DMS 273 treated with DMSO at 0.1 percent for 48 hours (cell line): ENCODE data around the gene FAU.

Experiments used
- DNase-seq: peaks from one replicate; lab custom pipeline; 2025; lab: John Stamatoyannopoulos, UW

Gene FAU

DNA sequence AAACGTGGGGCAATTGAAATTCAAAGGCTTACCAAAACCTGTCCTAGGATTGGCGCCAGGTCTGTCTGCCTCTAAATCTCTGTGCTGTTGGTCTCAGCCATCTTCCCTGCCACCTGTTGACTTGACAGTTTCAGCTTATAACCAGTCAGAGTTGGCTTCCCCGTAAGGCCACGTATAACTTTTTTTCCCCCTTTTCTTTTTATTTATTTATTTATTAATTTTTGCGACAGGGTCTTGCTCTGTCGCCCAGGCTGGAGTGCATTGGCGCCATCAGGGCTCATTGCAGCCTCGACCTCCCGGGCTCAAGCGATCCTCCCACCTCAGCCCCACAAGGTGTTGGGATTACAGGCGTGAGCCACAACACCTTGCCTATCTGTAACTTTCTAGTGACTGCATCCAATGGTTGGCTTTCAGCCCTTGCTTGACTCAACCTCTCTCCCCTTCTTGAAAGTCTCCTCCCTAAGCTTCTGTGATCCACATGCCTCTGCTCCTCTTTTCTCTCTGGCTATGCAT, 13.8 kb upstream of the FAU start:
- DNase-seq, result no peak

DNA sequence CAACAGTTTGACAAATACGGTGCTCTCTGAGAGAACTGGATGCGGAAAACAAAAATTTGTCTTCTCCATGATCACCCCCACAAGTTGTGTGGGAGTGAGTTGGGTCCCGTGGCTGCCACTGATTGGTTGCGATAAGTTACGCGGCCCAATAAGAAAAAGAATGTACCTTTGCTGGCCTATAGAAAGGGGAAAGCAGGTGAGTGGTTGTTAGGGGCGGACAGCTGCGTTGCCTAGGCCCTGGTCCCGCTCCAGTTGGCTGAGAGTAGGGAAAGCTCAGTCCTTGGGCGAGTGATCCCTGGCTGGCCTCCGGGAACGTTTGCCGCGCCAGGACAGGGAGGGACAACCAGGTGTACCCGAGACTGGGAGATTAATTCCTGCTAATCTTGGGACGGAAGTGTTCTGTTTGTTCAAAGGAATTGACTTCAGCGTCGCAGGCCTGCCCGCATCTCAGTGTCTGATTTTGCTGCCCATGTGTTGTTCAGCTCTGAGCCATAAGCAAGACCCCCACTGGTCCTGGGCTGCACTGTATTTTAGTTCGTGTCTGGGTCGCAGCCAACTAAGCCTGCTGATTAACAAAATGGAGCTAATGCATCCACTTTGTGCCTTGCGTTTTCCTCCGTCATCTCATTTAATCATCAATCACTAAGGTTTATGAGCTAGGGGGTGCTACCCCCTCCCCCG, 13.2 kb upstream of the FAU start:
- DNase-seq, result peak; percentile 92

DNA sequence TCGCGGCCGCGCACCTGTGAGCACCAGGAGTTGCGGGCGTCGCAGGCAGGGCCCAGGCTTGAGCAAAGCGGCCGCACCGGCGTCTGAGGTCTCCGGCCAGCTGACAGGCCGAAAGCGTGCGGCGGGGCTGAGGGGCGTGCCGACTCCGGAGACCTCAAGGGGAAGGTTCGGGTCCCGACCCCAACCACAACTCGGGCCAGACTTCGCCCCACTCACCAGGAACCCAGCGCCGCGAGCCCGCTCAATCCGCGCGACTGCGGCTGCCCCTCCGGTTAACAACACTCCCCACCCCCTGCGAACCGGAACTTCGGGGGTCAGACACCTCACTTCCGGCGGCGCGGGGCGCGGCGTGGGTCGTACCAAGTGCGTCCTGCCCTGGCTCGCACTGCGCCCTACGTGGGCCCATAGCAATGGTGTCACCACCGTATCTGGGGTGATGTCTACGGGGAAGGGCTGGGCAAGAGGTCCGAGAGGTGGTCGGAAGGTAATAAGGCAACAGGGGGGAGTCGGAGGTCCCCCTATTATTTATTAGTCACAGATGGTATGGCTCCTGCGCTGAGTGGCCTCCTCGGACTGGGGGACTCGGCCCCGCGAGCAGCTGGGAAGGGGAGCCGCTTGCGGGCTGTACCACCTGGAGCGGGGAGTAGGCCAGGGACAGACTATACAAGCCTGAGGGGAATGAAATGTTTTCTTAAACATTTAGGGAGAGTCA, 12.5 kb upstream of the FAU start, which contains the start of gene SYVN1:
TSS of gene SYVN1 (minus strand) at position 280 of the 712 bp plus-strand sequence. CDS start 918 bp downstream, outside the sequence.
- peak; percentile 63 for DNase-seq

DNA sequence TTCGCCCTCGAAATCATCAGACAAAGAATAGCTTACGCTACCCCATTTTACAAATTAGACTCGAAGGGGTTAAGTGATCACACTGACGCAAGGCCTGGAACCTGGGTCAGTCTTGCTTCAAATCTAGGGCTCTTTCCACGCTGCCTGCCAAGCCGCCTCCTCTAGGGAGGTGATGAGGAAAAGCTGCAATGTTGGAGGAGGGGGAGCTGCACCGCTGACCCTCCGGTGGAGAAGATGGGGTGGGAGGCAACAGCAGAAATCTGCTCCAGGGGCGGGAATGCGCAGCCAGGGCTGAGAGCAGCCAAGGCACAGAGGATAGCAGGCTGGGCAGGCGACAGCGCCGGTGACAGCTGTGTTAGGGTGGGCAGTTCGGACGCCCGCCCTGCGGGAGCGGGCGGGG, 11.8 kb upstream of the FAU start:
- DNase-seq, result no peak

DNA sequence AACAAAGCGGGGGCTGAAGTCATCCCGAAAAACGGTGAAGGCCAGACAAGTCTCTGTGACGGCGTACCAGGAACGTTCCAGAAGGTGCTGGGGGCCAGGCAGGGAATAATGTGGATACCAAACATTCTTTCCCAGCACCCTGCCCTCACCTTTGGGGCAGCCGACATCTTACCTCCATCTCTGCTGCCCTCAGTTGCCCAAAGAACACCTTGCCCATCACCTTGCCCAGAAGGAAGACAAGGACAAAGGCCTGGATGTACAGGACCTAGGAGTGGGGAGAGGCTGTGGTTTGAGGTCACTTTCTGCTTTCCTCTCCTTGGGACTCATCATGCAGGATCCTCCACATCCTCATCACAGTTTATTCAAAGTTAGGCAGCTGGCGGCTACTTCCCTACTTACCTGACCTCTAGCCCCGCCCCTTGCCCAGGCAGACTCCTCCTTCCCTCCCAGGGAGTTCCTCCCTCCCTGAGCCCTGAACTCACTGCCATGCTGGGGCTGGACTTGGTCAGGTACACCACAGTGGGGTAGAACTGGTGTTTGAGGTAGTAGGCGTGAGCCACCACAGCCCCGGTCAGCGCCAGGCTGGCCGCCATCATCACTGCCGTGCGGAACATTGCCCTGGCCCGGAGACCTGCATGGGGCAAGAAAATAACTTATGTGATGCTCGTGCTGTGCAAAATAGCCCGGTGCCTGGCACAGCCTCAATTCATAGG, 11.2 kb upstream of the FAU start:
- DNase-seq, result no peak

DNA sequence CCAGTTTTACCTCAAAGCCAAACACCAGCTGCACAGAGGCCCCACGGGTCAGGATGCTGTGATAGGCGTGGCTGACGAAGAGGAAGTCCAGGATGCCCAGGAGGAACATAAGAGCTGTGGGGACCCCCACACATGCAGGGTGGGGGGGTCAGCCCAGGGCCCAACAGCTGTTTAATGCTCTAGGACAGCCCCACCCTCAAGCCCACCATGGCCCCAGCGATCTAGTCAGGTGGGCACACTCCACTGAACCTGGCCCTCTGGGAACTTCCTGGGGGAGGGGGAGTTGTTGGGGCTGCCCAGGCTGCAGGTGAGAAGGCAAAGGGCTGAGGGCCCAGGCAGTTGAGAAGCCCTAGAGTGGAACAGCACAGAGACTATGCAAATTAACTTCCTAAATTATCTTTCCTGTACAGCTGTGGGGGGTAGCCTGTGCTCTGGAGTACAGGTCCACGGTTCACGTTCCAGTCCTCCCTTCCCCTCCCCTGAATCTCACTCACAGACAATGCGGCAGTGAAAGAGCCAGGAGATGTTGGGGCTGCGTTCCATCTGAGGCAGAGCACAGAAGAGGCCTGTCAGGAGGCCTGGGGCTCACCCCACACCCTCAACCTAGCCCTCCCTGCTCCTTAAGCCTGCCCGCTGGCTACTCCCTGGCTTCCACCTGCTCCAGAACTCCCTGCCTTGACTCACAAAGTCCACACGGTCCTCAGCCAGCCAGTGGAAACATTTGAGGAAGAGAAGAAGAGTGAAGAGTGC, 10.5 kb upstream of the FAU start:
- DNase-seq, result no peak

DNA sequence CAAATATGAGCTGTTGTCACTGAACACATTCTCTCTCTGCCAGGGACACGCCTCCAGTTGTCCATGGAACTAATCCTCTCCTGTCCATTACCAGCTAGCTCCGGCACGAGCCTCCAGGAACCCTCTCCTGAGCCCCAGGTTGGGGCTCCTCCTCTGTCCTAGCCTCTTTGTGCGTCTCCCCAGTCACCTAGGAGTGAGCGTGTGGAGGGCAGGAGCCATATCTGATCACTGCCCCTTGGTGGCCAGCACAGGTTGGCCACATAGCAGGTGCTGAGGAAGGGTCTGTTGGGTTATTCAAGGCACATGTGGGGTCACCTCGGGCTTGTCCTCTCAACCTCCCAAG, 9.9 kb upstream of the FAU start:
- no peak for DNase-seq

DNA sequence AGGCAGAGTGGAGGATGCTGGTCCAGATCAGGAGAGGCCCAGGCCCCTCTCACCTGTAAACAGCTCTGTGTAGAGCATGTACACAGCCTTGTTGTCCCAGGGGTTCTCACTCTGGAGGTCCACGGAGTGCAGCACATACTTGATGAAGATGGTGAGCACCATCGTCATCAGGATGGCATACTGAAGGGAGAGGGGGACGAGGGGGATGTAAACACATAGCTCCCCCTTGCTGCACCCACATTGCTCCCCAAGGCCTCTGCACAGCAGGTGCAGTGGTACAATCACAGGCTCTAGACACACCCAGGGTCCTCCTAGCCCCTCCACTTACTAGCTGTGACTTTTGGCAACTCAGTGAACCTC, 9.5 kb upstream of the FAU start:
- no peak for DNase-seq

DNA sequence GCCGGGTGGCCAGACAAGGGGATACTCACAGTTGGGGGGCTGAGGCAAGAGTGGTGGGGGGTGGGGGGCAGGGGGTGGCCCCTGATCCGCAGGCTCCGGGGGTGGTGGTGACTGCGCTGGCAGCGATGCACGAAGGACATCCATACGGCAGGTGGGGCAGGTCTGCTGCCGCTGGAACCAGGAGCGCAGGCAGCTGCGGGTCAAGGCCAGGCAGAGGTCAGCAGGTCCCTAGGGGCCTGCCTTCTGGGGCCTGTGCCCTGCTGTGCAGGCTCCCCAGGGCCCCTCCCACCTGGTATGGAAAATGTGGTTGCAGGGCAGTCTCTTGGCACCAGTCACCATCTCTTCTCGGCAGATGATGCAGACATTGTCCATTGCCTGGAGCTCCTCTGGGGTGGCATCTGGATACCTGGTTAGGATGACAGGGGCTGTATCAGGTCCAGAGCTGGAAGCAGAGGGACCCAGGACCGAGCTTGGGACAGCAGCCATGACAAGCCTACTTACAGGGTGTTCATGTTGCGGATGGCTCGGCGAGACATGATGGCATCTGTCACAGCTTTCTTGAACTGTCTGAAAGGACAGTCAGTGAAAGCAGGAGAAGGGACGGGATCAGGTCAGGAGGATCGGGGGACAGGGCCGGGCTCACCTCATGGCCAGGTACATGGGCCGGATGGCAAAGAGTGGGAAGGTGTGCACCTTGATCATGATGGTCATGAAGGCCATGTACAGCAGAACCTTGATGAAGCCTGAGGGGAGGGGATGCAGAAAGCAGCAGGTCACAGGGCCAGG, 8.9 kb upstream of the FAU start:
- no peak for DNase-seq

DNA sequence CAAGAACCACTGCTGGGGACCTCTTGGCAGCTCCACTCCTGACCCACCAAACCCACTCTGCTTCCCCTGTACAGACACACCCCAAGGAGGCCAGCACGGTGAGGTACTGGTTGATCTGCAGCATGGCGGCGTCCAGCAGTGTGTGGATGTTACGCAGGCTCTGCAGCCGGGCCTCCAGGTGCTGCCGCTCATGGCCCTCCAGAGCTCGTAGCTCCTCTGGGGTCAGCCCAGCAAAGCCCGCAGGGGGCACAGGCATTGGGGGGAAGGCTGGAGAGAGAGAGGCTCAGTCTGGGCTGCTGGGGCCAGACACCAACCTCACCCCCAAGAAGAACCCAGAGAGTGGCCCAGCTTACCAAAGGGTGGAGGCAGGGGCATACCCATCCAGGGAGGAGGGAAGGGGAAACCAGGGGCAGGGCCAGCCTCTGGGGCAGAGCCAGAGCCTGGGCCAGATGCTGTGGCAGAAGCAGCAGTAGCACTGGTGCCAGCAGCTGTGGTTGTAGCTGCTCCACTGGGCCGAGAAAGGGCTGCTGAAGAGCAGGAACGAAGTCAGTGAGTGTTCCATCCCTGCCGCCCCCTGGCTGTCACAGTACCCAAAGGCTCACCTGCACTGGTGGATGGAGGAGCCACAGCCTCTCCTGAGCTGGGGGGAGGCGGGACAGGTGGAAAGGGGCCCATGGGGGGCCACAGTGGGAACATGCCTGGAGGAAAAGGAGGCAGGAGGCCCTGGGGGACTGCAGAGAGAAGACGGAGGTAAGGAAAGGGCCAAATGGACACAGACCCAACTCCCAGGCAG, 7.9 kb upstream of the FAU start:
- DNase-seq, result no peak

DNA sequence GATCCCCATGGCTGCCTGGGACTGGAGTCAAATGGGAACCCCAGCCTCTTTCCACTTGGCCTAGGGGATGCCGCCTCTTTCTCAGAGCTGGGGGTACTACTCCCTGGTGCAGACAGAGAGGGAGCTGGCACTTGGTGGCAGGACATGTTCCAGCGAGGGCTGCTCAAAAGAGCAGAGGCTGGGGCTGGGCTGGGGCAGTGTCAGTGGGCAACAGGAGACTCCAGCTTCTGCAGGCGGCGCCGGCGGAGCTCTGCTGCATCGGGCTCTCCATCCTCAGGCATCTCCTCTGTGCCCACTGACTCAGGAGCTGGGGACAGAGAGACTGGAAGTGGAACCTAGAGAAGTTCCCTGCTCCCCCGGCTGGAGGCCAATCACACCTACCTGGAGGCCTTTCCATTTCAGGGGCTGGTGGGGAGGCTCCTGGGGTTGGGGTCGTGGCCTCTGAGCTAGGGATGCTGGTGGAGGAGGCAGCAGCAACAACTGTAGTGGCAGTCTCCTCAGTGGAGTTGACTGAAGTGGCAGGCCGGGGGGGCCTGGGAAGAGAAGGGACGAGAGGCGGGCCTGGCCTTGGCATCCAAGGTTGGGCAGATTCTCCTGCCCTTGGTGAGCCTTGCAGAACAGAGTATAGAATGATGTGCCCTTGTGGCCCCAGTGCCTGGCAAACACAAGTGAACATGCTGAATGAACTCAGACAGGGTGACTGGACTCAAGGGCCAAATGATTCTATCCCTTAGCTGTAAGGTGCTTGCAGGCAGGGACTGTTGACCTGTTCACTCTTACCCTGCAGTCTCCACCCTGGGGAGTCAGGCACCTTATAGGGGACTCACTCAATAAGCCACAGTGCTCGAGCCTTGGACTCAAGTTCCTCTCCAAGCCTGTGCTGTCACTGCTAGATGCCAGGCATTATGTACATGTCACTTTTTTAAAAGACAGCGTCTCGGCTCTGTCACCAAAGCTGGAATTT, 6.5 kb upstream of the FAU start:
- DNase-seq, result no peak

DNA sequence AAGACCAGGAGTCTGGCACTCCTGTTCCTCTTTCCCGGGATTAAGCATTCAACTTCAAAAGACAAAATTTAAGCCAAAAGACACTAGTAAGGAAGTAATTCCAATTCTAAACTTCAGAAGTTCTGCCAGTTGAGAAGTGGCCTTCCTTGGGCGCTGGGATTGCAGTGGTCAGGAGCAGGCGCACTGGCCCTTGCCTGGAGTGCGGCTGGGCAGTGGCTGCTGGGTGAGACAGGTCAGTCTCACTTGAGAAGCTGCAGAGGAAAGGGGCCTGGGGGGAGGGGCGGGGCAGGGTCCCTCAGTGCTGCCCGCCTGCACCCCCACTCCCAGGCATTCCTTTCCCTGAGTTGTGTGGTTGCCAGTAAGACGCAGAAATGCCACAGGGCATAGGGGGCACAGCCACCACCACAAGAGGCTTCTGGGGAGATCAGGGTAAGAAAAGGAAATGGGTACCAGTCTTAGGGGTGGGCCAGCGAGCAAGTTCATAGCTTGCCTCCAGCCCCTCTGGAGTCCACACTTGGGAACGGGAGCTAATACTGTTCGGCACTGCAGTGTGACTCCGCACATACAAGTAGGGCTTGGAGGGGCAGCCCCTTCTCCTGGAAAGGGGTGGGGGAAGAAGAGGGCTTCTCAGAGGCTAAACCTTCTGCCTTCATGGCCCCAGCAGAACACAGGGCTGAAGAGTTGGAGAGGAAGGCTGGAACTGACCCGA, 5.7 kb upstream of the FAU start:
- no peak for DNase-seq

DNA sequence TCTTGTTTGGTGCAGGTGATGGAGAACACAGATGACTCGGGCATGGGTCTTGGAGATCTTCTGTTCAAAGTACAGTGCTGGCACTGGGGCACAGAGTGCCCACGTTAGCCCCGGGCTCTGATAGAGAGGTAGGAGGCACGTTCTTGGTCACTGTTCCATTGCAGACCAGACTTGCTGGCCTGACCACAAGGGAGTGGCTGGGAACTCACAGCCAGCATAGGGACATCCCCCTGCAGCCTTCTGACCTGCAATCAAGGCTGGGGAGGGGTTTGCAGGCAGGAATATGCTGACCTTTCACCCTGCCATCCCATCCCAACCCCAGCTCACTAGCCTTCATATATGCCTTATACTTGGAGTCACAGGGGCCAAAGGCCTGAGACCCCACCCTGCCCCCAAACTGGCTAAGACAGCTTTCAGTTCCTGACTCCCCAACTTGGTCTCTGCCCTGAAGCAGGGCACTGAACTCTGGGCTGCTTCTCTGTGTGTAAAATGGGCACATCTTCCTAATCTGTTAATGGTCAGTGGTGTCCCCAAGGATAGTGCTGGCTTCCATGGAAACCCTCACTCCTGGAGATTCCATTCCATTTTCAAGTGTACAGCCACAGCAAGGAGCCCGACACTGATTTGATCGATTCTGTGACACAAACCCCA, 4.8 kb upstream of the FAU start:
- no peak for DNase-seq

DNA sequence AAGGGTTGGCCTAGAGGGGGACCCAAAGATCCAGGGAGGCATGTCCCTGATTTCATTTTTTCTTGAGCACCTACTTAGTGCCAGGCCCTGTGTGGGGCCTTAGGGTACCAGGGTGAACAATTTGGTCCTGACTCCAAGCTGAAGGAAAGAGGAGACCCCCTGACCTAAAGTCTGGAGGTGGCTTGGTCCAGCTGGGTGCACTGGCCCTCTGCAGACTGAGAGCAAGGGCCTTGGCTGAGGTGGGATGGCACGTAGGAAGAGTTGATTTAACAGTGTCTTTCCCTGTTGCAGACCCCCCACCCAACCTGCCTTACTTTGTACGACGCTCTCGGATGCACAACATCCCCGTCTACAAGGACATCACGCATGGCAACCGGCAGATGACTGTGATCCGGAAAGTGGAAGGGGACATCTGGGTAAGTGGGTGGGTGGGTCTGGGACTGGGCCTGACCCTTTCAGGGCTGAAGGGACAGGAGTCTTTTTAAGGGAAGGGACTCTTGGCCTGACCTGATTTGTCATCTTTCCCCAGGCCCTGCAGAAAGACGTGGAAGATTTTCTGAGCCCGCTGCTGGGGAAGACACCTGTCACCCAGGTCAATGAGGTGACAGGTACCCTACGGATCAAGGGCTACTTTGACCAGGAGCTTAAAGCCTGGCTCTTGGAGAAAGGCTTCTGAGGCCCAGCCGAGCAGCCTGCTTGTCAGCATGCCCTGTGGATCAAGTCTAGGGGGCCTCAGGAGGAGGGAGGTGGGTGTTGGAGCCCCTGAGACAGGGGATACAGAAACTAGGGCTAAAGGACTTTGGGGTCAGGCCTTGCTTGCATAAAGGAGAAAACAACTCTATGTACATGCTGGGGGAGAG, 3.5 kb upstream of the FAU start:
- DNase-seq, result no peak

DNA sequence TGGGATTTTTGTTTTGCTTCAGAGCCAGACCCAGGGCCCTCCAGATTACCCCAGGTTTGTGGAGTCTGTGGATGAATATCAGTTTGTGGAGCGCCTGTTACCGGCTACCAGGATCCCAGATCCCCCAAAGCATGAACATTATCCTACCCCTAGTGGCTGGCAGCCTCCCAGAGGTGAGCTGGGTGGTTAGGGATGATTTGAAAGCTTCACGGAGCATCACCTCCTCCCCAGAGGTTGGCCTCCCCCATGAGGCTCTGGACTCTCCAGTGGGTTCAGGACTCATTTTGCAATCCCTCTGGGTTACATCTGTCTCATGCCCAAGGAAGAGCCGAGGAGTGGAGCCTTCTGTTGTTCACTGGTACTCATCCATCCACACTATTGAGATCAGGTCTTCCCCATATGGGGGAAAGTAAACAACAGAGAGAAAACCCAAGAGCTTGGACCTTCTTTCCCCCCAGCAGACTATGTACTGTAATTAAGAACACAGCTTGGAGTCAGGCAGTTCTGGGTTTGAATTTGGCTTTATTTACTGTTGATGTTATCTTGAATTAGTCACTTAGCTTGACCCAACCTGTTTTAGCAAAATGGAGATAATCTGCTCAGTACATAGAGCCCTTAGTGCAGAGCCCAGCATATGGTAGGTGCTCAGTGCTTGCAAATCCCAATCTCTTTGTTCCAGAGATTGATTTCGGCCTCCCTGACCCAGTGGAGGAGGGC, 2.7 kb upstream of the FAU start:
- DNase-seq, result no peak

DNA sequence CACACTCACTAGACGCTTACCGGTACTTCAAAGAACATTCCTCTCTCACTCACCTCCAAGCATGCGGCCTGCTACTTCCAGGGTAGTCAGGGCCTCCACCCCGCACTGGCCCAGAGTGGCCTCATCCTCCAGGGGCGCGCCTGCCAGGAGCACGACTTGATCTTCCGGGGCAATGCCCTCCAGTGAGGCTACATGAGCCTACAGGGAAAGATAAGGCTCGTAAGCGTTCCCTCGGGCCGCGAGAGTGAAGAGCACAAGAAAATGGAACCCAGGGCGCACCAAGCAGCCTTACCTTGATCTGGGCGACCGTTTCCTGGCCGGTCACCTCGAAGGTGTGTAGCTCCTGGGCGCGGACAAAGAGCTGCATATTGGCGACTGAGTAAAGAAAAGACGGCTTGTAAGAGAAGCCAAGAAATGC, 478 bp downstream of the FAU start:
- DNase-seq, result no peak

DNA sequence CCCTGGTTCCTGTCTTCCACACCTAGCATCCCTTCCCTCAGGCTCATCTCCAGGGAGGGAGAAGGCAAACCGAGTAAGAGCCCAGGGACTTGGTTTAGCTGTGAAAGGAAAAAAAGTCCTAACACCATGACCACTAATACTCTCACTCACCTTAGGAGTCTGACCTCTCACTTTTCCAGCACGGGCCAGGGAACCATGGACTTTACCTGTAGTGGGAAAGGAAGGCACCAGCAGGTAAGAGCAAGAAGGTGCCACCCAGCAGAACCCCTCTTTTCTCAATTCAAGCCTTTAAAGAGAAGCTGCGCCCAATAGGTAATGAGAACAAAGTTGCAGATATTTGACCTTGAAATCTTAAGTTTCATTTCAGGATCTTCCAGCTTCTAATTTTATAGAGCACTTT, 1.1 kb downstream of the FAU start:
- DNase-seq, result no peak
